A673 (cell line): ENCODE results near the gene GAL3ST2. TPM values are rescaled to one million over a fixed set of nuclear protein-coding genes. Genes with fewer than 3 reads are reported as not detected.
A peak's percentile ranks its signal among the peaks of the same experiment; 100 is the strongest.
"Not testable (repeated sequence)": the region's sequence is repeated elsewhere in the genome, so short reads cannot be mapped to it uniquely, and the experiment has no call there.

ENCODE experiments used
- BruUV-seq: library from RNA; stranded (reverse); fragments of 400-500 nt; replicated peaks from 2 replicates; lab custom pipeline; 2021; lab: Mats Ljungman, UMichigan
- CTCF ChIA-PET: fragments of 300-600 bp; sonication (Branson Sonifier 250); formaldehyde crosslinking; loops from one replicate; lab custom pipeline; 2022; ENCODE audit warnings: antibody characterized with exemption; lab: Charles Lee
- POLR2A ChIA-PET: fragments of 300-600 bp; sonication (Branson Sonifier 250); formaldehyde crosslinking; loops from one replicate; lab custom pipeline; 2022; ENCODE audit warnings: antibody characterized with exemption; ENCODE audit not compliant: low non-redundant PET; lab: Charles Lee
- DNase-seq: peaks from one replicate; pipeline ENCODE4 v3.0.0-alpha.2; 2015; ENCODE audit warnings: low spot score
- H3K27ac ChIP-seq: fragments of 200-600 bp; sonication (generic); 2 replicates; pipeline ENCODE4 v1.5.1; 2016; ENCODE audit warnings: mixed run types, low read depth, mild to moderate bottlenecking, mixed read lengths, antibody characterized with exemption, low read length; ENCODE audit not compliant: poor library complexity, severe bottlenecking
- H3K27me3 ChIP-seq: fragments of 200-600 bp; sonication (generic); replicated peaks from 2 replicates; pipeline ENCODE4 v1.6.1; 2017; ENCODE audit warnings: mixed run types, low read depth, mild to moderate bottlenecking, mixed read lengths, antibody characterized with exemption, low read length; ENCODE audit not compliant: insufficient read depth, poor library complexity
- H3K36me3 ChIP-seq: fragments of 200-600 bp; sonication (generic); 2 replicates; pipeline ENCODE4 v1.6.1; 2016; ENCODE audit warnings: mixed run types, mild to moderate bottlenecking, mixed read lengths, antibody characterized with exemption, low read length; ENCODE audit not compliant: insufficient read depth, poor library complexity, severe bottlenecking
- H3K4me1 ChIP-seq: fragments of 200-600 bp; sonication (generic); 2 replicates; pipeline ENCODE4 v1.6.1; 2017; ENCODE audit warnings: mixed run types, mild to moderate bottlenecking, mixed read lengths, antibody characterized with exemption, low read length; ENCODE audit not compliant: insufficient read depth, poor library complexity, severe bottlenecking
- H3K4me3 ChIP-seq: fragments of 200-600 bp; sonication (generic); 2 replicates; pipeline ENCODE4 v1.5.1; 2016; ENCODE audit warnings: low read depth, mixed run types, mild to moderate bottlenecking, mixed read lengths, low read length; ENCODE audit not compliant: poor library complexity, severe bottlenecking
- H3K9me3 ChIP-seq: fragments of 200-600 bp; sonication (generic); 2 replicates; pipeline ENCODE4 v1.6.1; 2016; ENCODE audit warnings: mixed run types, low read depth, mild to moderate bottlenecking, mixed read lengths, antibody characterized with exemption, low read length; ENCODE audit not compliant: poor library complexity, severe bottlenecking
- EZH2 ChIP-seq: fragments of 200-600 bp; sonication (generic); IDR thresholded peaks from 2 replicates; pipeline ENCODE4 v1.6.1; 2017; ENCODE audit warnings: borderline replicate concordance, low read depth, mild to moderate bottlenecking, mixed read lengths, antibody characterized with exemption, low read length; ENCODE audit not compliant: poor library complexity, severe bottlenecking
- intact Hi-C: fragments of 100-400 bp; cut with micrococcal nuclease; formaldehyde crosslinking; loops from one replicate; pipeline ENCODE4 v1.10.0; 2022; ENCODE audit not compliant: unreplicated experiment
- total RNA-seq: library from RNA; stranded (reverse); gene quantifications from 2 replicates; pipeline ENCODE4 v1.2.3, GENCODE V29; 2021
- TF ChIP-seq, protein P1 (sequence below): fragments of 300-800, 200-600 bp; sonication (generic); conservative IDR thresholded peaks from 2 replicates; pipeline ENCODE4 v1.5.1; 2017; ENCODE audit warnings: low read depth, mild to moderate bottlenecking, antibody characterized with exemption, low read length, moderate library complexity, mixed read lengths

The GAL3ST2 gene
- total RNA-seq, 1 experiment from 2014 or later, result 5.0 TPM

DNA sequence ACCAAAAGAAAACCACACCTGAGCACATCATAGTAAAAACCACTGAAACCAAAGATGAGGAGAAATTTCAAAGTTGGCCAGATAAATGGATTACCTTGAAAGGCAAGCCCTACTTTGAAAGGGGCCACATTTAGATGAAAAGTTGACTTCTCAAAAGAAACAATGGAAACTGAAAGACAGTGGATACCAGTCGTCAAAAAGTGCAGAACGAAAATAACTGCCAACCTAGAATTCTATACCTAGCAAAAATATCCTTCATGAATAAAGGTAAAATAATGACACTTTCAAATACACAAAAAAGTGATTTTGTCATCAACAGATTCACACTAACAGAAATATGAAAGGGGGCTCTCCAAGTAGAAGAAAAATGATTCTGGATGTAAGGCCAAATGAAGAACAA lies 50.8 kb downstream of the GAL3ST2 start:
- Histone ChIP-seq H3K27ac (no peak overlapping the region), H3K9me3 (peaks cover 29% of the 10 kb centered on the region), H3K27me3 (no peaks in the 10 kb centered on the region), H3K4me3 (no peak overlapping the region), H3K4me1 (peaks cover 6% of the 10 kb centered on the region), H3K36me3 (no peaks in the 10 kb centered on the region)
- ChIA-PET POLR2A (no interaction called here), CTCF (no interaction called here)
- BruUV-seq, result no TSS peak
- intact Hi-C loops, result no loop called here
- DNase-seq, result no peak
- TF ChIP-seq EZH2, result no peak
- TF ChIP-seq, protein P1, sequence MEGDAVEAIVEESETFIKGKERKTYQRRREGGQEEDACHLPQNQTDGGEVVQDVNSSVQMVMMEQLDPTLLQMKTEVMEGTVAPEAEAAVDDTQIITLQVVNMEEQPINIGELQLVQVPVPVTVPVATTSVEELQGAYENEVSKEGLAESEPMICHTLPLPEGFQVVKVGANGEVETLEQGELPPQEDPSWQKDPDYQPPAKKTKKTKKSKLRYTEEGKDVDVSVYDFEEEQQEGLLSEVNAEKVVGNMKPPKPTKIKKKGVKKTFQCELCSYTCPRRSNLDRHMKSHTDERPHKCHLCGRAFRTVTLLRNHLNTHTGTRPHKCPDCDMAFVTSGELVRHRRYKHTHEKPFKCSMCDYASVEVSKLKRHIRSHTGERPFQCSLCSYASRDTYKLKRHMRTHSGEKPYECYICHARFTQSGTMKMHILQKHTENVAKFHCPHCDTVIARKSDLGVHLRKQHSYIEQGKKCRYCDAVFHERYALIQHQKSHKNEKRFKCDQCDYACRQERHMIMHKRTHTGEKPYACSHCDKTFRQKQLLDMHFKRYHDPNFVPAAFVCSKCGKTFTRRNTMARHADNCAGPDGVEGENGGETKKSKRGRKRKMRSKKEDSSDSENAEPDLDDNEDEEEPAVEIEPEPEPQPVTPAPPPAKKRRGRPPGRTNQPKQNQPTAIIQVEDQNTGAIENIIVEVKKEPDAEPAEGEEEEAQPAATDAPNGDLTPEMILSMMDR, result no peak

DNA sequence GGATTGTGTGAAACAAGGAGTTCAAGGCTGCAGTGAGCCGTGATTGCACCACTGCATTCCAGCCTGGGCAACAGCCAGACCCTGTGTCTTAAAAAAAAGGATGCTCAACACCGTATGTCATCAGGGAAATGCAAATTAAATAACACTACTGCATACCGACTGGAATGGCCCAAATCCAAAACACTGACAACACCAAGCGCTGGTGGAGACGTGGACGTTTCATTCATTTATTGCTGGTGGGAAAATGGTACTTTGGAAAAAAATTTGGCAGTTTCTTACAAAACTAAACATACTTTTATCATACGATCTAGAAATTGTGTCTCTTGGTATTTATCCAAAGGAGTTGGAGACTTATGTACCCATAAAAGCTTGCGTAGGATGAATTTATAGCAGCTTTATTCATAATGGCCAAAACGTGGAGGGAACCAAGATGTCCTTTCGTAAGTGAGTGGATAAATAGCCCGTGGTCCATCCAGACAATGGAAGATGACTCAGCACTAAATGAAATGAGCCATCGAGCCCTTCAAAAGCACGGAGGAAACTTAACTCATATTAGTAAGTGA lies 56.6 kb downstream of the GAL3ST2 start:
- Histone ChIP-seq H3K27ac (peak overlapping the region; percentile 93), H3K27me3 (no peaks in the 10 kb centered on the region), H3K9me3 (peaks cover 13% of the 10 kb centered on the region), H3K36me3 (no peaks in the 10 kb centered on the region), H3K4me1 (peaks cover 26% of the 10 kb centered on the region), H3K4me3 (peak overlapping the region; percentile 19)
- intact Hi-C loops, result no loop called here
- no peak for TF ChIP-seq EZH2
- TF ChIP-seq, protein P1, result no peak
- peak; percentile 73 for DNase-seq
- POLR2A ChIA-PET, result interaction anchor here (0.6 kb wide), 1 partner anchor 17 kb away, joined by 4 read pairs; no protein-coding TSS in a partner anchor
- CTCF ChIA-PET, result no interaction called here
- TSS peak; percentile 97 for BruUV-seq

DNA sequence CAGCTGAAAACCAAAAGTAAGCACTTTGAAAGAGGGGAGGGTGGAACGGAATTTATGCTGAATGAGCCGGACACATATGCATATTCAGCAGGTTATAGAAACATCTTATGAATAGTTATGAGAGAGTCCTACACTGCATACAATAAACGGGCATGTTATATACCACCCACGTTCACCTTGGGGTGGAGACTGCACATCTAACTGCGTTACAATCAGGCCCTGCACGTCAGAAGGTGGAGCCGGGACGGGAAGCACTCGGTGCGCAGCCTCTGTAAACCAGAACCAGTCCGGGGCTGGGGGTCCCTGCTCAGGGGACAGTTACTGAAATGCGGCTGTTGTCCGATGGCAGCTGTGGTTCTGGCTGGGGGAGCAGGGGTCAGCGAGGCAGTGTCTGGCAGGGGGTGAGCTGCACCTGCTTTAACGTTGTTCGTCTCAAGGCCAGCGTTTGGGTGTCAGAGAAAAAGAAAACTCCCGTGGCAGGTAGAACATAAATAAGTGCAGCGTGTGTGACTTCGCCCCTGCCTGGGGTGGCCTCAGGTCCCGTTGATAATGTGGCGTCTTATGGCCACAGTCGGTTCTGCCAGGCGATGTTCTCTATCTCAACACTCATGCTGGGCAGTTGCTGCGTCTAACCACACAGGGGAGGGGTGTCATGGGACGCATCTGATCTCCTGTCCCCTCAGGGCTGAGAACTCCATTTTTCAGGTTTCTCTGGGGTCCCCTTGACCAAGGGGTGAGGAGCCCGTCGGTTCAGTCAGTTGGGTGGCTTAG lies 57.3 kb downstream of the GAL3ST2 start:
- CTCF ChIA-PET, result interaction anchor here (0.8 kb wide), 1 partner anchor 175 kb away, joined by 3 read pairs; no protein-coding TSS in a partner anchor
- DNase-seq, result peak; percentile 82
- Histone ChIP-seq H3K9me3 (peaks cover 13% of the 10 kb centered on the region), H3K4me1 (peaks cover 26% of the 10 kb centered on the region), H3K4me3 (peak overlapping the region; percentile 19), H3K27ac (peak overlapping the region; percentile 93)
- POLR2A ChIA-PET, result interaction anchor here (0.6 kb wide), 1 partner anchor 10 kb away, joined by 3 read pairs; no protein-coding TSS in a partner anchor
- H3K36me3 ChIP-seq, H3K27me3 ChIP-seq, intact Hi-C loops: not testable (repeated sequence)
- TSS peak; percentile 85 for BruUV-seq
